WERI-Rb-1 (cell line): Measurements from ENCODE around the gene NEURL1.
"Not testable (repeated sequence)": the region's sequence is repeated elsewhere in the genome, so short reads cannot be mapped to it uniquely, and the experiment has no call there.

Experiments
- DNase-seq: peaks from one replicate; pipeline ENCODE4 v3.0.0-alpha.2; 2020
- H3K27ac ChIP-seq: fragments of 250-450 bp; sonication (Bioruptor Pico); 2 replicates; pipeline ENCODE4 v1.5.1; 2020; ENCODE audit warnings: mild to moderate bottlenecking, moderate library complexity
- H3K27me3 ChIP-seq: fragments of 250-450 bp; sonication (Bioruptor Pico); 2 replicates; pipeline ENCODE4 v1.5.1; 2021; ENCODE audit warnings: mild to moderate bottlenecking, low read depth, moderate library complexity; ENCODE audit not compliant: insufficient read depth, severe bottlenecking
- H3K36me3 ChIP-seq: fragments of 250-450 bp; sonication (Bioruptor Pico); 2 replicates; pipeline ENCODE4 v1.5.1; 2020; ENCODE audit warnings: mild to moderate bottlenecking, moderate library complexity
- H3K4me3 ChIP-seq: 2 replicates; pipeline ENCODE4 v1.5.1; 2011; ENCODE audit warnings: low read depth, mild to moderate bottlenecking, control low read depth, low read length
- H3K9me3 ChIP-seq: fragments of 250-450 bp; sonication (Bioruptor Pico); 2 replicates; pipeline ENCODE4 v1.5.1; 2021; ENCODE audit warnings: mild to moderate bottlenecking, moderate library complexity; ENCODE audit not compliant: severe bottlenecking
- CTCF ChIP-seq: IDR thresholded peaks from 2 replicates; pipeline ENCODE4 v1.5.1; 2011; ENCODE audit warnings: low read depth, mild to moderate bottlenecking, control low read depth, inconsistent platforms, low read length

NEURL1 gene

GRCh38 chr10:103512591-103513379 is 19.3 kb downstream of the NEURL1 start:
- TF ChIP-seq CTCF: no peak
- H3K27me3 ChIP-seq: no peaks in the 10 kb centered on the region
- H3K4me3 ChIP-seq: no peak overlapping the region
- DNase-seq: no peak
- H3K9me3 ChIP-seq: no peaks in the 10 kb centered on the region
- H3K36me3 ChIP-seq: no peaks in the 10 kb centered on the region
- no peak overlapping the region for H3K27ac ChIP-seq

GRCh38 chr10:103513380-103514060 is 20.0 kb downstream of the NEURL1 start:
- H3K4me3 ChIP-seq: no peak overlapping the region
- no peak overlapping the region for H3K27ac ChIP-seq
- H3K9me3 ChIP-seq: no peaks in the 10 kb centered on the region
- no peaks in the 10 kb centered on the region for H3K36me3 ChIP-seq
- TF ChIP-seq CTCF: no peak
- DNase-seq: no peak
- no peaks in the 10 kb centered on the region for H3K27me3 ChIP-seq

GRCh38 chr10:103514244-103514643 is 20.7 kb downstream of the NEURL1 start:
- H3K9me3 ChIP-seq: no peaks in the 10 kb centered on the region
- H3K4me3 ChIP-seq: no peak overlapping the region
- H3K27me3 ChIP-seq: no peaks in the 10 kb centered on the region
- TF ChIP-seq CTCF: no peak
- DNase-seq: no peak
- H3K27ac ChIP-seq: no peak overlapping the region
- no peaks in the 10 kb centered on the region for H3K36me3 ChIP-seq

GRCh38 chr10:103517234-103518085 is 24.0 kb downstream of the NEURL1 start:
- no peak for TF ChIP-seq CTCF
- no peaks in the 10 kb centered on the region for H3K9me3 ChIP-seq
- no peak overlapping the region for H3K4me3 ChIP-seq

GRCh38 chr10:103519798-103520197 is 26.3 kb downstream of the NEURL1 start:
- no peak overlapping the region for H3K4me3 ChIP-seq
- no peak for DNase-seq

More at GRCh38 chr10:103517234-103518085, 24.0 kb downstream of the NEURL1 start:
- Histone ChIP-seq H3K36me3 (no peaks in the 10 kb centered on the region), H3K27me3 (no peaks in the 10 kb centered on the region), H3K27ac (no peak overlapping the region)
- no peak for DNase-seq

GRCh38 chr10:103522006-103522405 is 28.5 kb downstream of the NEURL1 start:
- not testable (repeated sequence) for H3K4me3 ChIP-seq, H3K36me3 ChIP-seq, DNase-seq, H3K27ac ChIP-seq, H3K27me3 ChIP-seq, H3K9me3 ChIP-seq

More at GRCh38 chr10:103519798-103520197, 26.3 kb downstream of the NEURL1 start:
- no peak for TF ChIP-seq CTCF
- Histone ChIP-seq H3K36me3 (no peaks in the 10 kb centered on the region), H3K27me3 (no peaks in the 10 kb centered on the region), H3K9me3 (no peaks in the 10 kb centered on the region), H3K27ac (no peak overlapping the region)
